ELR (cell line): ENCODE data around the gene C3AR1.
A peak's percentile ranks its signal among the peaks of the same experiment; 100 is the strongest.
"Not testable (repeated sequence)": the region's sequence is repeated elsewhere in the genome, so short reads cannot be mapped to it uniquely, and the experiment has no call there.

Experiments used
- DNase-seq: peaks from one replicate; pipeline ENCODE4 v3.0.0-alpha.2; 2015; ENCODE audit warnings: low read depth

The C3AR1 gene

DNA sequence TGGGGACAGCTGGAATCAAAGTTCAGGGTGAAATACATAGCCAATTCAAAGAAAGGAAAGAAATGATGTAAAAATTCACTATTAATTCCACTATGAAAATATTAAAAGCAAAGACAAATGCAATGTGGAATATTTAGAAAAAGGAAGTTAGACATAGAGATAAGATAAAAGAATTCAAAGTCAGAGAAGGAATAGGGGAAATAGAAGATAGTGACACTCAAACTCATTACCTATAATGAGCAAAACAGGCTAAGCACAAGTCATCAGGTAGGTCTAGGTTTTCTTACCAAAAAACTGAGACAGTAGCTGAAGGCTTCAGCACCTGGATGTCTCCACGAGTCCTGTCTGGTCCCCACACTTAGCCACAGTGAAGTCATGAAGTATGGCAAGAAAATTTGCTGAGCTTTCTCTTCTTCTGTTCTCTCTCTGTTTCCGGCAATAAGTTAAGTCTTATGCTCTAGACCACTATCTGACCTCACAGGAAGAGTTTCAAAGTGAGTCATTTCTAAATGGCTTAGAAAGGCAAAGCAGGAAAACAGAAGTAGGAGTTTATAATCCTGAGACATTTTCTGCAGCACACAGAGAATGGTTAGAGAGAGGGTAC, at the start of gene C3AR1:
Gene C3AR1, minus strand, starts transcription at position 369 of the 604 bp plus-strand sequence. CDS start 6,174 bp downstream, outside the sequence.
- peak; percentile 88 for DNase-seq

GRCh38 chr12:8113117-8113516, 47.0 kb upstream of the C3AR1 start:
- not testable (repeated sequence) for DNase-seq

DNA sequence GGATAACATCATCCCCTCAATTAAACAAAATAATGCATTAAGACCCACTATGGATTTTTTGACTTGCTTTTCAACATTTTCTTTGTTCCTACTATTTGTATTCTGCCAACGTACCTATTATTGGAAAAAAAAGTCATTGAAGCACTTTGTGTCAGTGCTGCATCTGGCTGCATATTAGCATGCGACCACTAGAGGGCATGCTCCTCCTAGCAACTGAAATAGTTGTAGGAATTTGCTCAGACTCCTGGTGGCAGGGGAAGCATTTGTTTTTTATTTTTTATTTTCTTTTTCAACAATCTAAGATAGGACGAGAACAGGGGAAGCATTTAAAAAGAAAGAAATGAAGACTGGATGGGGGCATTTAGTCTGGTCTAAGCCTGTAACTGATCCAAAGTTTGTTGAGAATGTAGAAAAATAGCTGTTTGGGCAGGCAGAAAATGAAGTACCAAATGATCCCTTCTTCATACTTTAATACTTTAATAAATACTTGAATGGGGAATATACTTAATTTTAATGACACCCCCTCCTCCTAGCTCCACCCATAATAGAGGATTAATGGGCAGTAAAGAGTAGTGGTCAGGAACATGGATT, 42.7 kb upstream of the C3AR1 start:
- DNase-seq, result peak; percentile 80

GRCh38 chr12:8099235-8099634, 33.1 kb upstream of the C3AR1 start:
- DNase-seq, result no peak

GRCh38 chr12:8096281-8096915, 30.2 kb upstream of the C3AR1 start:
- DNase-seq, result no peak

DNA sequence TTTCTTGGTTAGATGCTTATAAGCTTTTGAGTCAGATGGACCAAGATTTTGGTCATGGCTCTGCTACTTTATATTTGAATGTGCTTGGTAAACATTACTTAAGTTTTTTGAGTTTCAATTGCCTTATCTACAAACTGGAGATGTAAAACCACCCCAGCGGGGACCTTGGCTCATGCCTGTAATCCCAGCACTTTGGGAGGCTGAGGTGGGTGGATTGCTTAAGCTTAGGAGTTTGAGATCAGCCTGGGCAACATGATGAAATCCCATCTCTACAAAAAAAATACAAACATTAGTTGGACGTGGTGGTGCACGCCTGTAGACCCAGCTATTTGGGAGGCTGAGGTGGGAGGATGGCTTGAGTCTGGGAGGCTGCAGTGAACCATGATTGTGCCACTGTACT, 27.1 kb upstream of the C3AR1 start:
- no peak for DNase-seq

DNA sequence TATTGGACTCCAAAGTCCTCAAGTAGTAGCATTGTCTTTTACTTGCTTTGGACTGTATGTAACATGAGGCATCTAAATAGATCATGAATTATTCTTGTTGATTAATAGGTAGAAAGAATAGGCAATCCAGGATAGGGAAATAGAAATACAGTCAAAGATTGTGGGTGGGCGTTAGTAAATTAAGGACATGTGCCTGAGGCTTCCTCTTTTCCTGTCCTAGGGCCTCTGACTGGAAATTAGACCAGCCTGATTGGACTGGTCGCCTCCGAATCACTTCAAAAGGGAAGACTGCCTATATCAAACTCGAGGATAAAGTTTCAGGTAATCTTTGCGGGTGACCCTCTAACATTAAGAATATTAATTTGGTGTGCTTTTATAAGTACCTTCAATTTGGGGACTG, 23.6 kb upstream of the C3AR1 start:
- DNase-seq, result no peak

GRCh38 chr12:8089277-8089676, 23.1 kb upstream of the C3AR1 start:
- not testable (repeated sequence) for DNase-seq

- no peak for DNase-seq
Measured at GRCh38 chr12:8088574-8088973, 22.4 kb upstream of the C3AR1 start.

DNA sequence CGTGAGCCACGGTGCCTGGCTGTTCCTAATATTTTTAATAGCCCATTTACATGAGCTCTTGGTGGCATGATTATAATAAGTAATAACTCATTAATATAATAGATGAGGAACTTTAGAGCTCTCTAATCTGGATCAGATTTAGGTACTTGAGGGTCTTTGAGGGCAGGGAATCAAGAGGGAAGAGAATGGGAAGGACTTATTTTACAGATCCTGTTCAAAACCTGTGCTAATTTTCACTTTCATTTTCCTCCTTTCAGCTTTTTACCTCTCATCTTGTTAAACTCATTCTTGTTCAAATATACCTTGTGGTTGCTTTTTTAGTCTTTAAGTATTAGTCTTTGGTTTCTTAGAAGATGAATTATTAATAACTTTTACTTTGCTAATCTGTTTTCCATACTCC, 21.5 kb upstream of the C3AR1 start:
- DNase-seq, result no peak

- DNase-seq, result not testable (repeated sequence)
Measured at GRCh38 chr12:8084351-8084750, 18.2 kb upstream of the C3AR1 start.

- no peak for DNase-seq
Measured at GRCh38 chr12:8082808-8083100, 16.6 kb upstream of the C3AR1 start.

GRCh38 chr12:8081251-8081920, 15.2 kb upstream of the C3AR1 start:
- DNase-seq, result peak; percentile 33

DNA sequence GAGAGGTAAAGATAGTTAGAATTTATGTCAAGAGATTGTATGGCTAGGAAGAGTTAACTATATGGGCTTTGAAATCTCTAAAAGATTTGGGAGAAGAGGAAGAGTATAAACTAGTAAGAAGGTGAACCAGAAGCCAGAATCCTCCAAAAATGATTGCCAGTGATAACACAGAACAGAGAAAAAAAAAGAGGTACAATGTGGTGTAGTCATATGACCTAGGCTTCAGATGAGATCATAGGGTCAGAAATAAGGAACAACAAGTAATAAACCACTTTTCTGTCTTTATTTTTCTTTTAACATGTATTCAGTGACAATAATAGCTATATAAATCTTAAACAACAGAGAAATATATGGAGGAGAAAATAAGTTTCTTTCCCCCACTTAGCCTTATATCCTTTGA, 14.0 kb upstream of the C3AR1 start:
- DNase-seq, result no peak

- DNase-seq, result no peak
Measured at GRCh38 chr12:8078916-8079315, 12.8 kb upstream of the C3AR1 start.

- peak; percentile 80 for DNase-seq
Measured at GRCh38 chr12:8078398-8078797, 12.2 kb upstream of the C3AR1 start.

DNA sequence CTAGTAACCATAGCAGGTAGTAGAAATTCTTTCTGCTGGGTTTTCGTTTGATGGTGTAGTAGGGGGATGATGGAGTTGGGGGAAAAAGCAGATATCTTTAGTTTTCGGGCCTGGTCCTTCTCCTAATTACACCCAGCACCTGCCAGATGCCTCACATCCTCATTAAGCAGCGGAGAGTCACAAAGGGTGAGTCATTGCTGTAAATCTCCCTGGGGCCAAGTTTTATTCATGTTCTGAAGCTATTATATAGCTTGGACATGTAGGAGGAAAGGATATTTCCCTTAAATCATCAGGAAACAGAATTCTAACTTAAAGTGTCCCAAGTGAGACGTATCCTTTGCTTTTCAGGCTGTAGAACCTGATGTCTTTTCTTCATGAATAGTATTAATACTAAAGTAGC, 11.0 kb upstream of the C3AR1 start:
- DNase-seq, result peak; percentile 78

GRCh38 chr12:8076366-8076765, 10.2 kb upstream of the C3AR1 start:
- DNase-seq, result no peak

- DNase-seq, result no peak
Measured at GRCh38 chr12:8075935-8076334, 9.8 kb upstream of the C3AR1 start.

DNA sequence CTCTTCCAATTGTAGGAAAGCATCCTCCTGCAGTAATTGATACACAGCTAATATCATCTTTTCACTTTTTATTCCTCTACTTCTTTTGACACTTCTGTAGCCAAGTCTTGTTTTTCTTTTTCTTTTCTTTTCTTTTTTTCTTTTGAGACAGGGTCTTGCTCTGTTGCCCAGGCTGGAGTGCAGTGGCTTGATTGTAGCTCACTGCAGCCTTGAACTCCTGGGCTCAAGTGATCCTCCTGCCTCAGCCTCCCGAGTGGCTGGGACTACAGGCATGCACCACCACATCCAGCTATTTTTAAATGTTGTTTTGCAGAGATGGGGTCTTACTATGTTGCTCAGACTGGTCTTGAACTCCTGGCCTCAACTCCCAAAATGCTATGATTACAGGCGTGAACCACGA, 5.7 kb upstream of the C3AR1 start:
- DNase-seq, result not testable (repeated sequence)

- no peak for DNase-seq
Measured at GRCh38 chr12:8069582-8069981, 3.4 kb upstream of the C3AR1 start.

GRCh38 chr12:8064131-8064530, 2.0 kb downstream of the C3AR1 start:
- DNase-seq, result no peak

DNA sequence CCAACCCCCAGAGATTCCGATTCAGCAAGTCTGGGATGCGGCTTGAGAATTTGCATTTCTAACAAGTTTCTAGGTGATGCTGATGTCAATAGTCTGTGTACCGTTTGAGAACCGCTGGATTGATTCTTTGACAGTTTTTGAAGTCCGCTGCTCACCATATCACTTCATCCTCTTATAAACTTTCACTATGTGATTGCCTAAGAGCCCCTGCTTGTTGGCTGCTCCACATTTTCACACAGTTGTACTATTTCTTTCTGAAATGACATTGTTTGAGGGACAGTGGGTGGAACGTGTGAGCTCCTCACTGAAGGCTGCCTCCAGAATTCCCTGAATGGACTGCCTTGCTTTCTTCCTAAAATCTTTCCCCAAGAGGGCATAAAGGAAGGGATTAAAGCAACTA, 7.7 kb downstream of the C3AR1 start:
- no peak for DNase-seq
